Adipocyte (in vitro differentiated cells): ENCODE data around the gene WNT9B.

Experiments used
- DNase-seq: peaks from one replicate; pipeline ENCODE4 v3.0.0-alpha.2; 2015; ENCODE audit warnings: low read depth
- H3K27me3 ChIP-seq: replicated peaks from 2 replicates; pipeline ENCODE4 v1.7.0; 2013; ENCODE audit warnings: mild to moderate bottlenecking, low read length, moderate library complexity; ENCODE audit not compliant: control insufficient read depth, insufficient read depth
- H3K36me3 ChIP-seq: 2 replicates; pipeline ENCODE4 v1.7.0; 2013; ENCODE audit warnings: low read length, mild to moderate bottlenecking, moderate library complexity; ENCODE audit not compliant: control insufficient read depth, insufficient read depth, severe bottlenecking
- H3K4me1 ChIP-seq: 2 replicates; pipeline ENCODE4 v1.7.0; 2013; ENCODE audit warnings: mild to moderate bottlenecking, low read length, moderate library complexity; ENCODE audit not compliant: control insufficient read depth, insufficient read depth
- H3K4me3 ChIP-seq: 2 replicates; pipeline ENCODE4 v1.7.0; 2013; ENCODE audit warnings: mild to moderate bottlenecking, low read length, moderate library complexity
- H3K9ac ChIP-seq: 2 replicates; pipeline ENCODE4 v1.7.0; 2013; ENCODE audit warnings: mild to moderate bottlenecking, low read length, moderate library complexity
- H3K9me3 ChIP-seq: 2 replicates; pipeline ENCODE4 v1.7.0; 2013; ENCODE audit warnings: mild to moderate bottlenecking, low read length, moderate library complexity; ENCODE audit not compliant: control insufficient read depth

WNT9B gene

DNA sequence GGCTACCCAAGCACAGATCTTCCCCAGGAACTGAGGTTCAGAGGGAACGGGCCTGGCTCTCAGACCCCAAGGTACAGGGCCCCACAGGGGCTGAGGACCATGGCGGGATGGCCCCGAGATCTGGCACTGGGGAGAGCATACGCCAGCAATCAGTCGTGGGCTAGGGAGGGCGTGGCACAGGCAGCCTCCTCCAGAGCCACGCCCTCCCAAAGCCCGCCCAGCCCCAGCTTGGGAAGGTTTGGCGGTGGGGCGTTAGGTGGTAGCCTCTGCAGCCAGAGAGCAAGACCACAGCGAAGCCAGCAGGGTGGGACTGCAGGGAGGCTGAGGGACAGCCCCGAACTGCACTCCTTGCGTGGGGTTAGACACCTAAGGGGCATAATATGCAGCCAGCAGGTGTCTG is 11.6 kb downstream of the WNT9B start:
- Histone ChIP-seq H3K9me3 (peaks cover 3% of the 10 kb centered on the region), H3K4me1 (no peaks in the 10 kb centered on the region), H3K36me3 (no peaks in the 10 kb centered on the region), H3K4me3 (no peak overlapping the region), H3K27me3 (peaks cover 46% of the 10 kb centered on the region), H3K9ac (no peak overlapping the region)
- DNase-seq, result no peak

DNA sequence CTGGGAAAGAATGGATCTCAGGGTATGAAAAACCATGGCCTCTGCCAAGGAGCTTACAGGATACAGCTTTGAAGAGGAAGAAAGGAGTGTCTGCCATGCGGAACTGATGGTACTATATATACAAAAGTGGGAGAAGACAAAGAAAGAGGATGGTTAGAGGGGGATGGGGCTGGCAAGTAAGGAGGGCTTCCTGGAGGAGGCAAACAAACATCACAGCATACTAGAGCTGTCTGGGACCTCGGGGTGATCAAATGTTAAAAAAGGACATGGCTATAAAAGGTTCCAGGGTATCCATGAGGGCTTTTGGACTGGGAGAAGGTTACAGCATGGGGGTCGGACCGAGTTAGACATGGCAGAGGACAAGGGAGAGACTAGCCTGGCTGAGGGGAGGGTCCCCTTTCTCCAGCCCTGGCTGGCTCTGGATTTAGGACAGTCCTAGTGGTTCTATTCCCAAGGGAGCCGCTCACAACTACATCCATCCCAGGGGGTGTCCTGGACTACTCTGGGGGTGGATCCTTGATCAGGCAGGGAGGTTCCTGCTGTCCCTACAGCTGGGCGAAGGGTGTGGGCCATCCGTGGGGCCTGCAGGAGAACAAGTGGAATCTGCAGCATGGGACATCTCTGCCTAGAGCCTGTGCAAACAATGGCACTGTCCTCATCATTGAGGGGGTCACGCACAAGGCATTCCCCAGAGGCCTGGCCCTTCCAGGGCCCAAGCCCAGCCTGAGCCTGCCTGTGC is 12.2 kb downstream of the WNT9B start:
- Histone ChIP-seq H3K4me1 (peaks cover under 1% of the 10 kb centered on the region), H3K9ac (no peak overlapping the region), H3K9me3 (peaks cover 3% of the 10 kb centered on the region), H3K4me3 (no peak overlapping the region), H3K36me3 (no peaks in the 10 kb centered on the region), H3K27me3 (peaks cover 46% of the 10 kb centered on the region)
- DNase-seq, result no peak

DNA sequence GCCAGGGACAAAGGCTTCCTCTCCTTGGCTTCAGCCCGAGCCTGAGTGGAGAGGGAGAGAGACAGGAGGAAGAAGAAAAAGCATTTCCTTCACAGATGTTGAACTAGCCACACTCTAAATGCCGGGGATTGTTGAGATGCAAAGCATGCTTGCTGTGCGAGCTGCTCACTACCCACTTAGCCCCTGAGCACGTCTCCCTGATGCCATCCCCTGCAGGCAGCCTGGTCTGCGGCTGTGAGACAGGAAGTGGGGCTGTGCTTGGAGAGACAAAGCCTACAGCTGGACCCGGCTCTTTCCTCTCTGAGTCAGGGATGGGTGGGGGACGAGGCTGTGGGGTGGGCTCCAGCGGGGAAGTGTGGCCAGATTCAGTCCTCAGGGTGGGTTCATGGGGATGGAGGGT is 13.7 kb downstream of the WNT9B start:
- H3K9ac ChIP-seq, result no peak overlapping the region
- peak; percentile 59 for DNase-seq
- H3K36me3 ChIP-seq, result no peaks in the 10 kb centered on the region
- H3K4me3 ChIP-seq, result no peak overlapping the region
- H3K27me3 ChIP-seq, result peaks cover 46% of the 10 kb centered on the region
- H3K4me1 ChIP-seq, result peaks cover 3% of the 10 kb centered on the region
- peaks cover 3% of the 10 kb centered on the region for H3K9me3 ChIP-seq

DNA sequence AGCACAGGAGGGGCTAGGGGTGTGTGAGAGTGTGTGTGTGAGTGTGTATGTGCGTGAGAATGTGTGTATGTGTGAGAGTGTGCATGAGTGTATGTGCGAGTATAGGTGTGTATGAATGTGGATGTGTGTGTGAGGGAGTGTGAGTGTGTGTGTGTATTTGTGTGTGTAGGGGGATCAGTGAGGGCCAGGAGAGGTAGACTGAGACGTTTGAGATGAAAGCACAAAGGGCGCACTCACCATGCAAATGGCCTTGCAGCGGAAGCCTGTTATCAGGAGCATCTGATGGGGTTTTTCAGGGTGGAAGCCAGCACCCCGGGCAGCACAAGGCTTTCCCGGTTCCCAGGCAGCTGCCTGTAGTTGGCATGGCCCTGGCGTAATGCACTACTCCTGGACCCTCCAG is 14.9 kb downstream of the WNT9B start:
- H3K27me3 ChIP-seq, result peaks cover 52% of the 10 kb centered on the region
- peaks cover 3% of the 10 kb centered on the region for H3K4me1 ChIP-seq
- peaks cover 3% of the 10 kb centered on the region for H3K9me3 ChIP-seq
- no peak overlapping the region for H3K4me3 ChIP-seq
- DNase-seq, result no peak
- no peaks in the 10 kb centered on the region for H3K36me3 ChIP-seq
- no peak overlapping the region for H3K9ac ChIP-seq

DNA sequence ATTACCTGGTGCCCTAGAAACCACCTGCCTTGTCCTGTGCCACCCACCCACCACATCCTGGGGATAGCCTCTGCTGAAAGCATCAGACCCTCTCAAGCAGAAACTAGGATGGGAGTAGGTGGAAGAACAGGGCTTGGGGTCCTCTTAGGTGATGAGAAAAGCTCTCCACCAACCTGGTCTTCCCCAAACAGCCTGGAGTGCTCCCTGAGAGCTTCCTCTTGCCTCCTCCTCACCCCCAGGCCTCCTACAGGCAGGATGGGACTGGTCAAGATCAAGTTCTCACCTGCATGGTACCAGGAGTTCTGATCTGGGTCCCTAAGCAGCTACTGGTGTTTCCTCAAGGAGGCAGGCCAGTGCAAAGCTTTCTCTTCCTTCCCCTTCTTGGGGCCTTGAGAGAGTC is 15.4 kb downstream of the WNT9B start:
- H3K36me3 ChIP-seq, result no peaks in the 10 kb centered on the region

DNA sequence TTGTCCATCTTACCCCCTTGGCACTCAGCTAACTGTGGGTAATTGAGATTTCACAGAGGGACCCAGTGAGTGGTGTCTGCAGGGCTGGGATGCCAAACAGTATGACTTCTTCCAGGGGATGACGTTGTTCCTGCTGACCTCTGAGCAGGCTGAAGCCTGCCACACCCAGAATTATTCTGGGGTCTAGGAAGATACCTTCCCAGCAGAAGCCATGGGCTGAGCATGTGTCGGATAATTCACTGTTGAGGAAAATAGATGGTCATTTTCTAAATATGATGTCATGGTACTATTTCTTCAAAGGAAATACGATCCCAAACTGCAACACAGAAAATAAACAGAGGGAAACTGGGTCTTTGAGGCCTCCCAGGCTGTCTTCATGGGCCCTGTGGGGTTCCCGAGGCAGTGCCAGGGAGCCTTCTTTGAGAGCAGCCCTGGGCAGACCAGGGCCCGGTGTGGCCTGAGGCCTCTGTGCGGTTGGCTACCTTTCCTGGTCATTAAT is 17.4 kb downstream of the WNT9B start:
- DNase-seq, result peak; percentile 23
- H3K4me3 ChIP-seq, result no peak overlapping the region
- H3K36me3 ChIP-seq, result no peaks in the 10 kb centered on the region
- H3K9me3 ChIP-seq, result peaks cover 3% of the 10 kb centered on the region
- H3K27me3 ChIP-seq, result peaks cover 49% of the 10 kb centered on the region
- H3K9ac ChIP-seq, result no peak overlapping the region
- H3K4me1 ChIP-seq, result peaks cover 3% of the 10 kb centered on the region

More for the DNA sequence above, 15.4 kb downstream of the WNT9B start:
- Histone ChIP-seq H3K4me1 (peaks cover 3% of the 10 kb centered on the region), H3K9ac (no peak overlapping the region), H3K9me3 (peaks cover 3% of the 10 kb centered on the region), H3K4me3 (no peak overlapping the region), H3K27me3 (peaks cover 53% of the 10 kb centered on the region)
- no peak for DNase-seq

DNA sequence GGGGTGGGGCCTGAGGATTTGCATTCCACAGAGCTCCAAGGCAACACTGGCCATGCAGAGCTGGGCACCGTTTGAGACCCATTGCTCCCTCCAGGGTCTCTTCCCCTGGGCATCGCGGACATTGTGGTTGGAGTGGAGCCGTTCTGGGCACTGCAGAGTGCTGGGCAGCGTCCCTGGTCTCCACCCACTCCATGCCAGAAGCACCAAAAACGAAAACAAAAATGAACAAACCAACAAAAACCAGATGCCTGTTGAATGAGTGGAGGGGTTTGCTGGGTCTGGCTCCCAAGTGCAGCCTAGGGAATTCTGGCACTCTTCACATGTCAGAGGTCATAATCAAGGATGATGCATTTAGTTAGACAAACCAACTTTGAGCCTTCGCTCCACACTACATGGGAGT is 17.9 kb downstream of the WNT9B start:
- Histone ChIP-seq H3K36me3 (no peaks in the 10 kb centered on the region), H3K9ac (no peak overlapping the region), H3K4me3 (no peak overlapping the region), H3K27me3 (peaks cover 44% of the 10 kb centered on the region), H3K9me3 (peaks cover 3% of the 10 kb centered on the region), H3K4me1 (peaks cover 3% of the 10 kb centered on the region)
- DNase-seq, result no peak

DNA sequence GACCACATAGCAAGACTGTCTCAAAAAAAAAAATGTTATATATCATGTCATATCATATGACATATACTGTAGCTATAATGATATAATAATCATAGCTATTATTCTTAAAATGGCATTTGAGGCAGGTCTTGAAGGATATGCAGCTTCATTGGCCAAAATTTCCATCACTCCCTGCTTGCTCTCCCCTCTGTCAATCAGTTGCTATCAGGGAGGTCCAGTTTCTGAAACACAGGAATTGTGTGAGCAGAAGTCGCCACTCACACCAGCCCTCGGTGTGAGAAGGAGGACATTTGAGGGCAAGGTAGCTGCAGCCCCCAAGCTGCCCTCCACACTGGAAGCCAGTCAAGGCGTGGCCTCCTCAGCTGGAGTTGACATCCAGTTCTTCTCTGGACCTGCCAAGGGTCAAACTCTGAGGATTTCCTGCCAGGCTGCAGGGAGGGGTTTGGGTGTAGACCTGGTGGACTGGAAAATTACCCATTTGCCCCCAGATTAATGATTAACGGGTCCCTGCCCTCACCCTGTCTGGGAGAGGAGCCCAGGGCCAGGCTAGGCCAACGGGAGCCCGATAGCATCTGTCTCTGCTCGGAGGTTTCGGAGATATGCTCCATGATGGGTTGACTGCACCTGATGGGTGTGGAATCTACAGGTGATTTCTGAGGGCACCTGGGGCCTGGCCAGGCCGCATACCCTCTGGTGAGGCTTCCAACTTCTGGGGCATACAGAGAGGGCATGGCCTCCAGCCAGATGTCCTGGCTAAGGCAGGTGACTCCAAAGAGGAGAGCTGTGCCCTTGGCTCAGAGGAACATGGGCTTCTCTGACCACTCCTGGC is 18.8 kb downstream of the WNT9B start:
- Histone ChIP-seq H3K36me3 (no peaks in the 10 kb centered on the region), H3K4me3 (no peak overlapping the region), H3K27me3 (peaks cover 35% of the 10 kb centered on the region), H3K9ac (no peak overlapping the region), H3K9me3 (no peaks in the 10 kb centered on the region), H3K4me1 (peaks cover 3% of the 10 kb centered on the region)
- DNase-seq, result no peak

DNA sequence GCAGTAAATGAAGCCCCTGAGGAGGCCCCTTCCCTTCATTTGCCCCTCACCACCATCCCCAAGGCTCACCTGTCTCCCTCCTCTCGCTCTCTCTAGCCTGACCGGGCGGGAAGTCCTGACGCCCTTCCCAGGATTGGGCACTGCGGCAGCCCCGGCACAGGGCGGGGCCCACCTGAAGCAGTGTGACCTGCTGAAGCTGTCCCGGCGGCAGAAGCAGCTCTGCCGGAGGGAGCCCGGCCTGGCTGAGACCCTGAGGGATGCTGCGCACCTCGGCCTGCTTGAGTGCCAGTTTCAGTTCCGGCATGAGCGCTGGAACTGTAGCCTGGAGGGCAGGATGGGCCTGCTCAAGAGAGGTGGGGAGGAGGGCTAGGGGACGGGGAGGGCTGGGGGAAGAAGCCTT is 21.0 kb downstream of the WNT9B start:
- H3K27me3 ChIP-seq, result peaks cover 32% of the 10 kb centered on the region
- no peaks in the 10 kb centered on the region for H3K9me3 ChIP-seq
- peaks cover 3% of the 10 kb centered on the region for H3K4me1 ChIP-seq
- no peak for DNase-seq
- no peak overlapping the region for H3K4me3 ChIP-seq
- H3K36me3 ChIP-seq, result no peaks in the 10 kb centered on the region
- H3K9ac ChIP-seq, result no peak overlapping the region

DNA sequence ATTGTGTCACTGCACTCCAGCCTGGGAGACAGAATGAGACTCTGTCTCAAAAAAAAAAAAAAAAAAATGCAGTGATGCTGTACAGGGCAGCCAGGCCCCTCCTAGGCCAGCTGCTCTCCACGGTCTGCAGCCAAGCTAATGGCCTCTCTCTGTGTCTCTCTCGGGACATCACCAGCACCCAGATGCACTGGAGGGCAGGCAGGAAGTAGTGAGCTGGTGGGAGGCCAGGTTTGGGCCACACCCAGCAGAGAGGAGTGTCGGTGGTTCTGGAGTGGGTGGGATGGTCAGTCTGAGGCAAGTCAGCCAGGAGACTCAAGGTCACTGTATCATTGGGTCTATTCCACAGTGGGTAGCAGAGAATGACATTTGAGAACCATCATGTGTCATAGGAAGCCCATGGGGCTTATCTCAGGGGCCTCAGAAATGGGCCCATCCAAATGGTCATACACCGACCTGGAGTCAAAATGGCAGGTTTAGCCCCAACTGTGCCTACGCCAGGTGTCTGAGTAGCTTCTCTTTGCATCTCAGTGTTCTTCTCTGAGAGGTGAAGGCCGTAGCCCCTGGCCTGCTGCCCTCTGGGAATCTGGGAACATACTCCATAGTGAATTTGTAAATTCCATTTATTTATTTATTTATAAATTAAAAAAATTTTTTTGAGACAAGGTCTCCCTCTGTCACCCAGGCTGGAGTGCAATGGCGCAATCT is 22.7 kb downstream of the WNT9B start:
- H3K4me1 ChIP-seq, result no peaks in the 10 kb centered on the region
- no peak overlapping the region for H3K9ac ChIP-seq
- DNase-seq, result no peak

DNA sequence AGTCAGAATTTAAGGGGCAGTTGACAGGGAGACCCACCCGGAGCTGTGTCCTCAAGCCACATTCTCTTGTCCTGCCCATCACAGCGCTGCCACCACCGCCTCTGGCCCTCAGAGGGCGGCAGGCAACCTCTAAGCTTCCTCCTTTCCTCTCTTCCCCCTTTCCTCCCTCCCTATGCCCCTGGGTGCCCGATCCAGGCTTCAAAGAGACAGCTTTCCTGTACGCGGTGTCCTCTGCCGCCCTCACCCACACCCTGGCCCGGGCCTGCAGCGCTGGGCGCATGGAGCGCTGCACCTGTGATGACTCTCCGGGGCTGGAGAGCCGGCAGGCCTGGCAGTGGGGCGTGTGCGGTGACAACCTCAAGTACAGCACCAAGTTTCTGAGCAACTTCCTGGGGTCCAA is 23.5 kb downstream of the WNT9B start:
- no peak overlapping the region for H3K9ac ChIP-seq
- DNase-seq, result no peak
- H3K36me3 ChIP-seq, result no peaks in the 10 kb centered on the region
- peaks cover 50% of the 10 kb centered on the region for H3K27me3 ChIP-seq
- H3K4me3 ChIP-seq, result no peak overlapping the region
- no peaks in the 10 kb centered on the region for H3K4me1 ChIP-seq
- H3K9me3 ChIP-seq, result no peaks in the 10 kb centered on the region

More for the DNA sequence above, 22.7 kb downstream of the WNT9B start:
- Histone ChIP-seq H3K27me3 (peaks cover 46% of the 10 kb centered on the region), H3K4me3 (no peak overlapping the region), H3K9me3 (no peaks in the 10 kb centered on the region), H3K36me3 (no peaks in the 10 kb centered on the region)
